Esophagus muscularis mucosa (tissue), 4 donors: ENCODE measurements around the gene METTL26.
A peak's percentile ranks its signal among the peaks of the same experiment; 100 is the strongest.

Experiments
- EP300 ChIP-seq: sonication (generic); formaldehyde crosslinking; IDR thresholded peaks from one replicate; pipeline ENCODE4 v1.6.1; 2017; ENCODE audit warnings: antibody characterized with exemption
- POLR2A ChIP-seq: fragments of 450-650 bp; IDR thresholded peaks from one replicate; pipeline ENCODE4 v1.6.1; 2017; ENCODE audit warnings: antibody characterized with exemption, moderate library complexity, mild to moderate bottlenecking, low read depth
- POLR2AphosphoS5 ChIP-seq, 2 donors: sonication (generic); formaldehyde crosslinking; IDR thresholded peaks; one replicate each; pipeline ENCODE4 v1.6.1; 2017; ENCODE audit warnings: antibody characterized with exemption in 2 of 2
- TF ChIP-seq, protein P1 (sequence below), 3 experiments: fragments of 200-600 bp in 2 of 3; fragments of 450-650 bp in 1 of 3; sonication (generic) in 2 of 3; IDR thresholded peaks; one replicate each; pipeline ENCODE4 v1.5.1; 2017 to 2019; ENCODE audit warnings: antibody characterized with exemption in 3 of 3, mild to moderate bottlenecking in 2 of 3, moderate library complexity in 1 of 3

DNA sequence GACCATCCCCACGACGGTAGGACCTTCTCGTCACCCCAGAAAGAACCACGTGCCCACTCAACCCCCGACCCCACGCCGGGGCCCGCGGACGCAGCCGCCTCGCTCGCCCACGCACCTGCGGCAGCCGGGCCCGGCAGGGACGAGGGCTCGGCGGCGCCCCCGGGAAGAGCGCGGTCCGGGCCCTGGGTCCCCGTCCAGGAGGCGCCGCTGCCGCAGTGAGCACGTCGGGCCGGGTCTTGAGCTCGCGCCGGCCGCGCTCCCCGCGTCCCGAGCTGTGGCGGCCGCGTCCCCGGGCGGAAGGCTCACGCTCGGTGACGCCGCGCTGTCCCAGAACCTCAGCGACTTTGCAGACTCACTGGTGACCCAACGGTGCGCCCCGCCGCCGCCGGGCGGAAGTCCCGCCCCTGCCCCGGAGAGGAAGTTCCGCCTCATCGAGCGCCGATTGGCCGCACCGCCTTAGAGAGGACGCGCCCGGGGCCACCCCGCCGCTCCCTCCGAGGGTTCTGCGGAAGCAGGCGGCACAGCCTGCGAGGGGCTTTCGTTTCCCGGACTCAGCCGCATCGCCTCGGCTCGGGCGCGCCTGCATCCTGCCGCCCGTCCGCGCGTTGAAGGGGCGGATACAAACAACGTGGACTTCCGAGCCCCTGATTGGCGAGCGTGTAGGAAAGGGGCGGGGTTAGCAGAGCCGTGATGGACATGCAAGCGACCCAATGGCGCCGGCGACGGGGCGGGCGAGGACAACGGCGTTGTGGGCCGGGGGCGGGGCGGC, 47.0 kb downstream of the METTL26 start:
- TF ChIP-seq POLR2A (peak; percentile 80), EP300 (no peak), POLR2AphosphoS5 (IDR thresholded peaks at IDR 0.05) (peak; percentile 85 to 92)
- TF ChIP-seq, protein P1, sequence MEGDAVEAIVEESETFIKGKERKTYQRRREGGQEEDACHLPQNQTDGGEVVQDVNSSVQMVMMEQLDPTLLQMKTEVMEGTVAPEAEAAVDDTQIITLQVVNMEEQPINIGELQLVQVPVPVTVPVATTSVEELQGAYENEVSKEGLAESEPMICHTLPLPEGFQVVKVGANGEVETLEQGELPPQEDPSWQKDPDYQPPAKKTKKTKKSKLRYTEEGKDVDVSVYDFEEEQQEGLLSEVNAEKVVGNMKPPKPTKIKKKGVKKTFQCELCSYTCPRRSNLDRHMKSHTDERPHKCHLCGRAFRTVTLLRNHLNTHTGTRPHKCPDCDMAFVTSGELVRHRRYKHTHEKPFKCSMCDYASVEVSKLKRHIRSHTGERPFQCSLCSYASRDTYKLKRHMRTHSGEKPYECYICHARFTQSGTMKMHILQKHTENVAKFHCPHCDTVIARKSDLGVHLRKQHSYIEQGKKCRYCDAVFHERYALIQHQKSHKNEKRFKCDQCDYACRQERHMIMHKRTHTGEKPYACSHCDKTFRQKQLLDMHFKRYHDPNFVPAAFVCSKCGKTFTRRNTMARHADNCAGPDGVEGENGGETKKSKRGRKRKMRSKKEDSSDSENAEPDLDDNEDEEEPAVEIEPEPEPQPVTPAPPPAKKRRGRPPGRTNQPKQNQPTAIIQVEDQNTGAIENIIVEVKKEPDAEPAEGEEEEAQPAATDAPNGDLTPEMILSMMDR (IDR thresholded peaks at IDR 0.05): no peak
